ENCODE results near the gene PRR27. TPM values are rescaled to one million over a fixed set of nuclear protein-coding genes. Genes with fewer than 3 reads are reported as not detected.

Gene PRR27
- total and polyA plus RNA-seq, 4 donors = not detected

DNA sequence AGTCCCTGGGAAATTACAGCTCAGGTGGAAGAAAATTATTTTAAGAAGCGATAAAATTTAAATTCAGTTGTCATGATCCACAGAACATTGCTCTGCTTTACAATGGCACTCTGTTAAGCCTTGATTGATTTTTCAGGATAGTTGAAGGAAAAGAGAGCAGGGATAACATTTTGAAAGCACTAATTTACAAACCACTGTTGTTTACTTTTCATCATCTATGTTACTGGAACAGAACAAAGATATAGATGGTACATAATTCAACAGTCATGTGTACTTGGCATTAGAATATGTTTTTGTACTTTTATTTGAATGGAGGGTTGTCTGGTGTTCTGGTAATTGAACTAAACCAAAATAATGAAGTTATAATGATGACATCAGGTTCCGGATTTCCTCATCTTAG is 38.9 kb downstream of the PRR27 start:
- H3K36me3 ChIP-seq (ENCODE audit: control insufficient read depth in 4 of 4, insufficient read depth in 3 of 4, low read depth in 1 of 4, low read length in 3 of 4) = no peaks in the 10 kb centered on the region
- DNase-seq (ENCODE audit: low spot score) = no peak
- H3K27ac ChIP-seq (ENCODE audit: low read depth in 1 of 2, low read length in 2 of 2) = no peak overlapping the region
- 91% methylated on average over 2 of the region's 2 CpGs for WGBS
- peaks cover 0 to 1% (median 0%) of the 10 kb centered on the region in 4 donors for H3K4me1 ChIP-seq (ENCODE audit: control insufficient read depth in 4 of 4, insufficient read depth in 4 of 4, low read length in 3 of 4)
- TF ChIP-seq HNF4A (conservative IDR thresholded peaks at IDR 0.05) (no peak), FOXA2 (IDR thresholded peaks at IDR 0.05) (peak; percentile 15)
- no peak overlapping the region for H3K9ac ChIP-seq (ENCODE audit: low read depth in 1 of 2, low read length in 2 of 2)
- H3K9me3 ChIP-seq (ENCODE audit: control insufficient read depth in 4 of 4, low read length in 3 of 4) = no peaks in the 10 kb centered on the region
- no peak overlapping the region for H3K4me3 ChIP-seq (ENCODE audit: low read depth in 1 of 3, low read length in 3 of 3)
- H3K27me3 ChIP-seq (ENCODE audit: control insufficient read depth in 4 of 4, insufficient read depth in 4 of 4, low read length in 3 of 4) = no peaks in the 10 kb centered on the region

DNA sequence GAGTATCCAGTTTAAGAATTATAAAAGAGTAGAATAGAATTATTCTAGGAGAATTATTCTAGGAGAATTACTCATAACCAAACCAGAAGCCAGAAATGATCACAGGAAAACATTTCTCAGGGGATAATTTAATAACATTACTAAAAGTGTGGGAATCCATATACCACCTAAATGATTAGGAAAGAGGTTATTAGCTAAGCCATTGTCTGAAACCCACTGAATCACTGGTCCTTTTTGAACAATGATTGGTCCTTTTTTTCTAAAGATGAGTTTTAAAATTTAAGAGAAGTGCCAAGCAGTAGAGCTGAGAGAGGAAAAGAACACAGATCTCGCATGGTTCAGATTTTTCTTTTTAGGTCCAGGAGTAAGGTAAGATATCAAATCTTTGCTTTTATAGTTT is 41.4 kb downstream of the PRR27 start, which contains the start of gene ODAM:
Gene ODAM, plus strand, starts transcription at position 301 of the 400 bp plus-strand sequence. CDS start 819 bp downstream, outside the sequence.
- Histone ChIP-seq H3K27me3 (ENCODE audit: control insufficient read depth in 4 of 4, insufficient read depth in 4 of 4, low read length in 3 of 4) (no peaks in the 10 kb centered on the region), H3K4me1 (ENCODE audit: control insufficient read depth in 4 of 4, insufficient read depth in 4 of 4, low read length in 3 of 4) (peaks cover 0 to 1% (median 0%) of the 10 kb centered on the region in 4 donors), H3K27ac (ENCODE audit: low read depth in 1 of 2, low read length in 2 of 2) (no peak within 1 kb of the TSS), H3K9me3 (ENCODE audit: control insufficient read depth in 4 of 4, low read length in 3 of 4) (no peaks in the 10 kb centered on the region), H3K4me3 (ENCODE audit: low read depth in 1 of 3, low read length in 3 of 3) (no peak within 1 kb of the TSS), H3K9ac (ENCODE audit: low read depth in 1 of 2, low read length in 2 of 2) (no peak within 1 kb of the TSS), H3K36me3 (ENCODE audit: control insufficient read depth in 4 of 4, insufficient read depth in 3 of 4, low read depth in 1 of 4, low read length in 3 of 4) (no peaks in the 10 kb centered on the region)
- DNase-seq (ENCODE audit: low spot score) = no peak
- TF ChIP-seq JUND (IDR thresholded peaks at IDR 0.05) (no peak), ATF3 (IDR thresholded peaks at IDR 0.05) (no peak), MAX (IDR thresholded peaks at IDR 0.05) (no peak), CTCF (IDR thresholded peaks at IDR 0.05; ENCODE audit: low read depth, low read length, missing input control) (no peak), YY1 (IDR thresholded peaks at IDR 0.05) (no peak), ZBTB33 (IDR thresholded peaks at IDR 0.05) (no peak), EGR1 (IDR thresholded peaks at IDR 0.05; ENCODE audit: low read depth in 2 of 2) (no peak), FOXA1 (IDR thresholded peaks at IDR 0.05) (no peak)
- TF ChIP-seq, protein P1, sequence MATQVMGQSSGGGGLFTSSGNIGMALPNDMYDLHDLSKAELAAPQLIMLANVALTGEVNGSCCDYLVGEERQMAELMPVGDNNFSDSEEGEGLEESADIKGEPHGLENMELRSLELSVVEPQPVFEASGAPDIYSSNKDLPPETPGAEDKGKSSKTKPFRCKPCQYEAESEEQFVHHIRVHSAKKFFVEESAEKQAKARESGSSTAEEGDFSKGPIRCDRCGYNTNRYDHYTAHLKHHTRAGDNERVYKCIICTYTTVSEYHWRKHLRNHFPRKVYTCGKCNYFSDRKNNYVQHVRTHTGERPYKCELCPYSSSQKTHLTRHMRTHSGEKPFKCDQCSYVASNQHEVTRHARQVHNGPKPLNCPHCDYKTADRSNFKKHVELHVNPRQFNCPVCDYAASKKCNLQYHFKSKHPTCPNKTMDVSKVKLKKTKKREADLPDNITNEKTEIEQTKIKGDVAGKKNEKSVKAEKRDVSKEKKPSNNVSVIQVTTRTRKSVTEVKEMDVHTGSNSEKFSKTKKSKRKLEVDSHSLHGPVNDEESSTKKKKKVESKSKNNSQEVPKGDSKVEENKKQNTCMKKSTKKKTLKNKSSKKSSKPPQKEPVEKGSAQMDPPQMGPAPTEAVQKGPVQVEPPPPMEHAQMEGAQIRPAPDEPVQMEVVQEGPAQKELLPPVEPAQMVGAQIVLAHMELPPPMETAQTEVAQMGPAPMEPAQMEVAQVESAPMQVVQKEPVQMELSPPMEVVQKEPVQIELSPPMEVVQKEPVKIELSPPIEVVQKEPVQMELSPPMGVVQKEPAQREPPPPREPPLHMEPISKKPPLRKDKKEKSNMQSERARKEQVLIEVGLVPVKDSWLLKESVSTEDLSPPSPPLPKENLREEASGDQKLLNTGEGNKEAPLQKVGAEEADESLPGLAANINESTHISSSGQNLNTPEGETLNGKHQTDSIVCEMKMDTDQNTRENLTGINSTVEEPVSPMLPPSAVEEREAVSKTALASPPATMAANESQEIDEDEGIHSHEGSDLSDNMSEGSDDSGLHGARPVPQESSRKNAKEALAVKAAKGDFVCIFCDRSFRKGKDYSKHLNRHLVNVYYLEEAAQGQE (IDR thresholded peaks at IDR 0.05) = no peak
- 94% methylated on average over 1 of the region's 1 CpG for WGBS
